Neutrophil (primary cell): Measurements from ENCODE around the gene SP110.

Experiments used
- H3K27ac ChIP-seq: fragments of 200-600 bp; sonication (generic); 2 replicates; pipeline ENCODE4 v1.5.1; 2016; ENCODE audit warnings: mild to moderate bottlenecking, moderate library complexity
- H3K27me3 ChIP-seq: fragments of 200-600 bp; sonication (generic); 2 replicates; pipeline ENCODE4 v1.6.0; 2016; ENCODE audit warnings: mild to moderate bottlenecking
- H3K36me3 ChIP-seq: fragments of 200-600 bp; sonication (generic); 2 replicates; pipeline ENCODE4 v1.5.1; 2017
- H3K4me1 ChIP-seq, 2 experiments: fragments of 200-600 bp in 1 of 2; sonication (generic) in 1 of 2; 1 replicate in 1 of 2; 2 replicates in 1 of 2; pipeline versions ENCODE4 v1.5.1 to v1.6.1; 2013 to 2016; ENCODE audit warnings: low read depth in 1 of 2, low read length in 1 of 2, mild to moderate bottlenecking in 1 of 2, moderate library complexity in 1 of 2; ENCODE audit not compliant: control insufficient read depth in 1 of 2, insufficient read depth in 1 of 2
- H3K4me3 ChIP-seq, 2 experiments: fragments of 200-600 bp in 1 of 2; sonication (generic) in 1 of 2; 1 replicate in 1 of 2; 2 replicates in 1 of 2; pipeline ENCODE4 v1.5.1; 2013 to 2016; ENCODE audit warnings: low read depth in 1 of 2, low read length in 1 of 2, mild to moderate bottlenecking in 1 of 2, moderate library complexity in 1 of 2
- H3K9me3 ChIP-seq: fragments of 200-600 bp; sonication (generic); 2 replicates; pipeline ENCODE4 v1.5.1; 2016
- TF ChIP-seq, protein P1 (sequence below): fragments of 200-600 bp; sonication (generic); IDR thresholded peaks from 2 replicates; pipeline ENCODE4 v1.5.1; 2016; ENCODE audit warnings: antibody characterized with exemption

The SP110 gene

DNA sequence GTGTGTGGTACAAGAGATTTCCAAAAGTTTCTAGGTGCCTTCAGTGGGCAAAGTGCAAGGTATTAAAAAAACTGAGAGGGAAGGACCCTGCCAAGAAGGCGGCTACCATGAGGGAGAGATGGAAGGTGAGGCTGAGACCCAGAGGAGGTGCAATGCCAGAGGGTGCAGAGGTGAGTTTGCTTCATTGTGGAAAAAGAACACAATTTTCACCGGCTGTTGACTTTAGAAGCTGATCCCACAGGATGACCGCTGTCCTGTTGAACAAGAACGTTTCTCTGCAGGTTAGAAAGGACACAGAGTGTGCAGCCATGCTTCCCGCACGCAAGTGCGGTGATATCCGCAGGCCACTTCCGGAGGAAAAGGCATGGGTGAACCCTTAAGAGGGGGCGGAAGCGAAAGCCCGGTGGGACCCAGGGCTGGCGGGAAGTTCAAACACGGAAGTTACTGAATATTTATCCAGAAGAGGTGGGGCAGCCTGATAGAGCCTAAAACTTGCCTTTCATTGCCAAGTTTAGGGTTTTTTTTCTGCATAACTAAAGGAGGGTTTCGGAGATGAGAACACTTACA is 16.6 kb downstream of the SP110 start:
- Histone ChIP-seq H3K9me3 (no peaks in the 10 kb centered on the region), H3K36me3 (peaks cover 99% of the 10 kb centered on the region), H3K27ac (peak overlapping the region; percentile 8), H3K27me3 (no peaks in the 10 kb centered on the region), H3K4me1 (peaks cover 10 to 14% of the 10 kb centered on the region in 2 experiments), H3K4me3 (no peak overlapping the region)
- TF ChIP-seq, protein P1, sequence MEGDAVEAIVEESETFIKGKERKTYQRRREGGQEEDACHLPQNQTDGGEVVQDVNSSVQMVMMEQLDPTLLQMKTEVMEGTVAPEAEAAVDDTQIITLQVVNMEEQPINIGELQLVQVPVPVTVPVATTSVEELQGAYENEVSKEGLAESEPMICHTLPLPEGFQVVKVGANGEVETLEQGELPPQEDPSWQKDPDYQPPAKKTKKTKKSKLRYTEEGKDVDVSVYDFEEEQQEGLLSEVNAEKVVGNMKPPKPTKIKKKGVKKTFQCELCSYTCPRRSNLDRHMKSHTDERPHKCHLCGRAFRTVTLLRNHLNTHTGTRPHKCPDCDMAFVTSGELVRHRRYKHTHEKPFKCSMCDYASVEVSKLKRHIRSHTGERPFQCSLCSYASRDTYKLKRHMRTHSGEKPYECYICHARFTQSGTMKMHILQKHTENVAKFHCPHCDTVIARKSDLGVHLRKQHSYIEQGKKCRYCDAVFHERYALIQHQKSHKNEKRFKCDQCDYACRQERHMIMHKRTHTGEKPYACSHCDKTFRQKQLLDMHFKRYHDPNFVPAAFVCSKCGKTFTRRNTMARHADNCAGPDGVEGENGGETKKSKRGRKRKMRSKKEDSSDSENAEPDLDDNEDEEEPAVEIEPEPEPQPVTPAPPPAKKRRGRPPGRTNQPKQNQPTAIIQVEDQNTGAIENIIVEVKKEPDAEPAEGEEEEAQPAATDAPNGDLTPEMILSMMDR = no peak

DNA sequence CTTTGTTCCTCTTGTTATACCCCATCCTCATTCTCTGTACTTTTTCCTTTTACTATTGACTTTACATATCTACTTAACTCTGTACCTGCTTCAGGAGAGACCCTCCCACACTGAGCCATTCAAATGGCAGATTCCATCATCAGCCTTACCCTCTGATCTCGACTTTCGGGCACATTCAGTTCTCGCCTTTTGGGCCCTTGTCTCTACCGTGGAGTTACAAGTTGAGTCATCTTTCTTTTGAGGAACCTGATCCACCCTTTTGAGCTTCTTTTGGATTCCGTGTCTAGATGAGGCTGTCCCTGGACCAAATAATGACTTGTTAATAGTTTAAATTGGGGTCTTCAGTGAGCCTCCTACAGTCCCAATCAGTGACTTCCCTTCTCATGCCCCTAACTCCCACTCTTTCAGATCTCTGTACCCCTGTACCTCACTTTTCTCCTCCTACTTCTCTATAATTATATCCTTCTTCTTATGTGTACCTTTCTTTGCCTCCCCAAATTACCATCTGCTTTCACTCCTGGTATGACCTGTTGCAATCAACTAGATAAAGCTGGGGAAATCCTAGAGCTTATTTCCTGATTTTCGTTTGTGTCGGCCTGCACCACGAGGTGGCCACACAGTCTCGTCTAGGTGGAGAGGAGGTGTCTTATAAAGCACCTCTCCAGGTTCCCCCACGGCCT is 17.2 kb downstream of the SP110 start:
- Histone ChIP-seq H3K9me3 (no peaks in the 10 kb centered on the region), H3K36me3 (peaks cover 98% of the 10 kb centered on the region), H3K4me1 (peaks cover 10 to 14% of the 10 kb centered on the region in 2 experiments), H3K27ac (peak overlapping the region; percentile 8), H3K27me3 (no peaks in the 10 kb centered on the region), H3K4me3 (no peak overlapping the region)
- TF ChIP-seq, protein P1 = no peak

DNA sequence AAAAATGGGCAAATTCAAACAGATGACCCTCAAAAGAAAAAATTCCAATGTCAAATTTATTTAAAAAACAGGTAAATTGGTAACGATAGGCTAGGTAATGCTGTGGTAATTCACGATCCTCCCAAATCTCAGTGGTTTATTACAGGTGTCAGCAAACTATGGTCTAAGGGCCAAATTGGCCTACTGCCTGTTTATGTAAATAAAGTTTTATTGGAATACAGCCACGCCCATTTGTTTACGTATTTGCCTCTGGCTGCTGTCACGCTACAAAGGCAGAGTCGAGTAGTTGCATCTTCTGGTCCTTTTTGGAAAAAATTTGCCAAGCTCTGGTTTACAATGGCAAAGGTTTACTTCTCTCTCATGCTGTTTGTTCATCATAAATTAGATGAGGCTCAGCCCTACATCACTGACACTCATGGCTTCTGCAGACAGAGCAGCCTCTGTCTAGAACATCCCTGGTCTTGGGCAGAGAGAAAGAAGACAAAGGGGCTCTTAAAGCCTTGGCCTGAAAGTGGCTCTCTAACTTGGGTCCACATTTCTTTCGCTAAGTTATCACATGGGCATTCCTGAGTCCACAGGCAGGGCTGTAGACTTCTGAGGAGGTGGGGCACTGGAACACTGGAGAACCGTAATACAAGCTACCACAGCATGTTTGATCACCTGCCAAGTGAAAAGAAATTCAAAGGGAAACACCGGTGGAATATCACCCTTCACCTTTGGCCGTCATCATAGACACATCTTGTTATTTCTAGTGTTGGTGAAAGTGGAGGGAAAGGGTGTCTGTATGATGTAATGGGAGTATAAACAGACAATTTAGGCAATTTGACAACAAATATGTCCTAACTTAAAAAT is 34.8 kb downstream of the SP110 start:
- peaks cover 59% of the 10 kb centered on the region for H3K36me3 ChIP-seq
- peak overlapping the region; percentile 44 for H3K27ac ChIP-seq
- no peaks in the 10 kb centered on the region for H3K4me1 ChIP-seq
- TF ChIP-seq, protein P1 = no peak
- no peaks in the 10 kb centered on the region for H3K9me3 ChIP-seq
- no peaks in the 10 kb centered on the region for H3K27me3 ChIP-seq
- no peak overlapping the region for H3K4me3 ChIP-seq

DNA sequence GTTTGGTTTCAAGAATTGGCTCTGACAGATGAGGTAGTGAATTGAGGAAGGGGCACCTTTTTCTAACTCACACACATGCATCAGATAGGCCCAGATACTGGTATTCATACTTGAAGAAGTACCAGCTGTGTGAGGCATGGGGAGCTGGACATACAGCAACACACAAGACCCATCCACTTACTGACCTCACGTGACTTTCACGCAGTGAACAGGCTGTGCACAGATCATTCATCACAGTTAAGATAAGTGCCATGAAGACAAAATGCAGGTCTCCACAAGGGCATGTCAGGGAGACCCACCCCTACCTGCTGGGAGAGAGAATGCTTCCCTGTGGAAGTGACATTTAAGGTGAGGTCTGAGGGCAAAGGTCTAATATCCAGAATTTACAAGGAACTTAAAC is 38.6 kb downstream of the SP110 start:
- Histone ChIP-seq H3K4me3 (no peak overlapping the region), H3K27ac (no peak overlapping the region), H3K4me1 (no peaks in the 10 kb centered on the region), H3K27me3 (no peaks in the 10 kb centered on the region), H3K9me3 (no peaks in the 10 kb centered on the region), H3K36me3 (peaks cover 96% of the 10 kb centered on the region)
- TF ChIP-seq, protein P1 = no peak

DNA sequence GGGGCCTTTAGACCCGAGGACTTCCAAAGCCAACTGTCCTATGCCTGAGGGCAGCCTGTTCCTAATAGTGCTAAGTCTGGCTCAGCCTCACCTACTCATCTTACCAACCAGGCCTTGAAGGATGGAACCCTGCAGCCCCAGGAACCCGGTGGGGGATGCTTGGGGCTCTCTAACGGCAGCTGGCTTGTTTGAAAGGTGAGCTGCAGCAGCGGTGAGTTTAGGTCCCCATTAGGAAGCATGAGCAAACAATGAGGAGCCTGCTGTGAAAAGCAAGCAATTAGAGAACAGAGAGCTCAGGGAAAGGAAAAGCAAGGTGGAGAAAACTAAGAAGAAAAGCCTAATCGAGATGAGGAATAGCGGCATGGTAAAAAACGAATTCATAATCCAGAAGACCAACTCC is 39.9 kb downstream of the SP110 start:
- H3K4me1 ChIP-seq = no peaks in the 10 kb centered on the region
- H3K9me3 ChIP-seq = no peaks in the 10 kb centered on the region
- peaks cover 99% of the 10 kb centered on the region for H3K36me3 ChIP-seq
- H3K27ac ChIP-seq = no peak overlapping the region
- H3K4me3 ChIP-seq = no peak overlapping the region
- TF ChIP-seq, protein P1 = no peak
- H3K27me3 ChIP-seq = no peaks in the 10 kb centered on the region
